HepG2 (cell line): ENCODE data around the gene FEM1B. TPM values are rescaled to one million over a fixed set of nuclear protein-coding genes. Genes with fewer than 3 reads are reported as not detected.

Source experiments
- ATAC-seq: fragments of 200-7000 bp; cut with Tn5 transposase; 3 replicates; pipeline ENCODE4 v1.9.1; 2020; ENCODE audit warnings: mild to moderate bottlenecking, moderate library complexity
- BruUV-seq: library from RNA; stranded (reverse); fragments of 400-500 nt; replicated peaks from 2 replicates; lab custom pipeline; 2021; lab: Mats Ljungman, UMichigan
- CTCF ChIA-PET: fragments of 300-600 bp; formaldehyde crosslinking; extraction: SDS; loops from one replicate; lab custom pipeline; 2021; ENCODE audit warnings: low total read pairs, inconsistent platforms, low intra/inter-chr PET ratio; lab: Yijun Ruan, JAX
- POLR2A ChIA-PET: fragments of 350-600 bp; sonication (Branson Sonifier 250); formaldehyde crosslinking; loops from one replicate; lab custom pipeline; 2020; ENCODE audit warnings: antibody characterized with exemption, inconsistent platforms; lab: Yijun Ruan, JAX
- DNase-seq: peaks from one replicate; pipeline ENCODE4 v3.0.0-alpha.2; 2015; ENCODE audit warnings: low spot score
- FAIRE-seq: peaks from 3 replicates; lab custom pipeline; 2011; peaks lifted over from hg19 to GRCh38; lab: Jason Lieb, UNC
- H2AFZ ChIP-seq: one replicate; pipeline ENCODE4 v1.6.1; 2011; ENCODE audit warnings: low read length, inconsistent platforms
- H3K27ac ChIP-seq: fragments of 300-600 bp; 3 replicates; pipeline ENCODE4 v1.8.0; 2011; ENCODE audit warnings: mixed run types, mild to moderate bottlenecking, mixed read lengths, low read length, inconsistent platforms; ENCODE audit not compliant: insufficient read depth; ENCODE audit errors: extremely low read length
- H3K27me3 ChIP-seq, 2 experiments: fragments of 200-600 bp in 1 of 2; 2 replicates in 1 of 2; 3 replicates in 1 of 2; pipeline versions ENCODE4 v1.6.0 to v1.8.0; 2011; ENCODE audit warnings: low read length in 2 of 2, mild to moderate bottlenecking in 2 of 2, moderate library complexity in 2 of 2, inconsistent platforms in 1 of 2; ENCODE audit not compliant: insufficient read depth in 2 of 2, control insufficient read depth in 1 of 2
- H3K36me3 ChIP-seq, 2 experiments: fragments of 200-600 bp in 1 of 2; replicated peaks in 1 of 2; 2 replicates in 1 of 2; 3 replicates in 1 of 2; pipeline versions ENCODE4 v1.5.1 to v1.8.0; 2011; ENCODE audit warnings: low read length in 2 of 2, inconsistent platforms in 1 of 2; ENCODE audit not compliant: insufficient read depth in 2 of 2, control insufficient read depth in 1 of 2
- H3K4me1 ChIP-seq: 2 replicates; pipeline ENCODE4 v1.5.1; 2012; ENCODE audit warnings: low read length, inconsistent platforms; ENCODE audit not compliant: insufficient read depth
- H3K4me2 ChIP-seq: 2 replicates; pipeline ENCODE4 v1.6.0; 2011; ENCODE audit warnings: low read depth, low read length, inconsistent platforms
- H3K4me3 ChIP-seq, 3 experiments: fragments of 200-600 bp in 1 of 3; sonication (generic), shearing (Covaris generic) in 1 of 3; replicated peaks in 1 of 3; 2 replicates each; pipeline ENCODE4 v1.5.1; 2011 to 2016; ENCODE audit warnings: low read length in 3 of 3, inconsistent platforms in 2 of 3, low read depth in 2 of 3, mild to moderate bottlenecking in 2 of 3, control low read depth in 1 of 3, mixed read lengths in 1 of 3; ENCODE audit not compliant: insufficient read depth in 1 of 3
- H3K79me2 ChIP-seq: one replicate; pipeline ENCODE4 v1.6.1; 2011; ENCODE audit warnings: low read length, inconsistent platforms; ENCODE audit not compliant: insufficient read depth
- H3K9ac ChIP-seq: 2 replicates; pipeline ENCODE4 v1.6.0; 2011; ENCODE audit warnings: mild to moderate bottlenecking, low read depth, low read length, inconsistent platforms; ENCODE audit not compliant: insufficient read depth
- H3K9me3 ChIP-seq: 2 replicates; pipeline ENCODE4 v1.5.1; 2012; ENCODE audit warnings: mild to moderate bottlenecking, low read length
- H4K20me1 ChIP-seq: 2 replicates; pipeline ENCODE4 v1.6.0; 2011; ENCODE audit warnings: inconsistent platforms, mild to moderate bottlenecking, low read length, moderate library complexity; ENCODE audit not compliant: insufficient read depth
- CAMTA2 ChIP-seq: sonication (generic); formaldehyde crosslinking; IDR thresholded peaks from 2 replicates; pipeline ENCODE4 v1.4.0; 2020; ENCODE audit warnings: mild to moderate bottlenecking, missing genetic modification reagents, borderline replicate concordance
- DRAP1 ChIP-seq: IDR thresholded peaks from 2 replicates; pipeline ENCODE4 v1.6.1; 2016; ENCODE audit warnings: missing genetic modification reagents, missing compliant biosample characterization
- TFE3 ChIP-seq: IDR thresholded peaks from 2 replicates; pipeline ENCODE4 v1.6.1; 2016
- TSC22D2 ChIP-seq: sonication (generic); formaldehyde crosslinking; IDR thresholded peaks from 2 replicates; pipeline ENCODE4 v1.5.1; 2020; ENCODE audit warnings: missing genetic modification reagents, mild to moderate bottlenecking, borderline replicate concordance
- ZNF30 ChIP-seq: sonication (generic); formaldehyde crosslinking; IDR thresholded peaks from 2 replicates; pipeline ENCODE4 v1.5.0; 2020; ENCODE audit warnings: mild to moderate bottlenecking, missing genetic modification reagents
- WGBS: methylation state at CpG from one replicate; pipeline ENCODE4 v1.1.6; 2017; ENCODE audit warnings: low lambda C conversion rate; 5-methylcytosine and 5-hydroxymethylcytosine counted together
- in situ Hi-C: cut with HindIII; loops from 2 replicates; pipeline ENCODE4 v1.10.0; 2017; ENCODE audit warnings: low pct_unique_long_range_greater_than_20kb; ENCODE audit not compliant: extremely low pct_ligation_motif_present
- intact Hi-C: fragments of 100-400 bp; cut with micrococcal nuclease; formaldehyde crosslinking; loops from one replicate; pipeline ENCODE4 v1.10.0; 2022; ENCODE audit not compliant: unreplicated experiment
- polyA plus RNA-seq, 8 experiments: library from polyadenylated mRNA; depleted of rRNA in 3 of 8; stranded (reverse) in 7 of 8; unstranded in 1 of 8; fragments of >200 nt; fragmentation: Illumina TruSeq in 4 of 8; extraction: Trizol in 4 of 8; gene quantifications; 2 replicates each; pipeline versions ENCODE4 v1.2.1 to v1.2.3, GENCODE V29; 2011 to 2016; ENCODE audit warnings: low read depth in 4 of 8, missing spikeins in 1 of 8, mixed read lengths in 1 of 8; ENCODE audit not compliant: insufficient read depth in 1 of 8
- total RNA-seq, 5 experiments: library from RNA; depleted of rRNA; stranded (reverse); fragments of >200 nt; fragmentation: Illumina TruSeq; extraction: Trizol; gene quantifications; 2 replicates each; pipeline ENCODE4 v1.2.3, GENCODE V29; 2016; ENCODE audit warnings: low read depth in 1 of 5

Gene FEM1B
- total and polyA plus RNA-seq, 2 of the 13 experiments (the other 11 are each of a cell fraction or from before 2014, with no cell fraction given): 38.1 to 40.0 TPM

- Histone ChIP-seq H3K79me2 (no peaks in the 10 kb centered on the region), H3K36me3 (no peaks in the 10 kb centered on the region), H3K9me3 (no peaks in the 10 kb centered on the region), H2AFZ (no peak overlapping the region), H3K9ac (no peak overlapping the region), H3K4me1 (peaks cover 1% of the 10 kb centered on the region), H3K27ac (no peak overlapping the region), H3K27me3 (peaks cover 7 to 47% of the 10 kb centered on the region in 2 experiments; a peak in 4 of 5 replicates), H3K4me3 (no peak overlapping the region), H4K20me1 (no peaks in the 10 kb centered on the region), H3K4me2 (no peak overlapping the region)
- DNase-seq (no peak), FAIRE-seq (no peak), ATAC-seq (no peak)
- no TSS peak for BruUV-seq
- 81% methylated on average over 10 of the region's 12 CpGs for WGBS
- ChIA-PET CTCF (no interaction called here), POLR2A (no interaction called here)
- in situ Hi-C loops: no loop called here
- intact Hi-C loops: no loop called here
- TF ChIP-seq CAMTA2: no peak
- TF ChIP-seq TSC22D2 (CRISPR knock-in tag): no peak
- no peak for TF ChIP-seq TFE3 (CRISPR knock-in tag)
- TF ChIP-seq DRAP1 (CRISPR knock-in tag): no peak
- TF ChIP-seq ZNF30 (CRISPR knock-in tag): no peak
Observed at GRCh38 chr15:68319997-68320396, 42.5 kb downstream of the FEM1B start.

DNA sequence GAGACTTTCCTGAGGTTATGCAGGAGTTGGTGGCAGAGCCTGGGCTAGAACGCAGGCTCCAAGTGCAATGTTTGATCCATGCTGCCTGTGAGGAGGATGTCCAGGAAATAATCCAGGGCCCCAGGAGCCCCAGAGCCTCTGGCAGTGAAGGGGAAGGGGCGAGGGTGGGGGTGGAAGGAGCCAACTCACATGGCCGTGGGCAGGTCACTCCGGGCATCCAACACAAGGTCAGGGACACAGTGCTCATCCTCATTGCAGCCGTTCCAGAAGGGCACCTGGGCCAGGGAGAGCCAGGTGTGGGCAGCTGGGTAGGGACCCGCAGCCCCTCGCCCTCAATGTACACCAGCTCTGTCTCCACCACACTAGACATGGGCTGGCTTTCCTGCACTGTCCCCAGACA lies 43.7 kb downstream of the FEM1B start:
- no peaks in the 10 kb centered on the region for H3K79me2 ChIP-seq
- peaks cover 4% of the 10 kb centered on the region; the same call in 1 of the 2 replicates for H4K20me1 ChIP-seq
- no peak overlapping the region for H3K4me2 ChIP-seq
- H3K27ac ChIP-seq: no peak overlapping the region
- in situ Hi-C loops: no loop called here
- FAIRE-seq (no peak), ATAC-seq (no peak), DNase-seq (no peak)
- CTCF ChIA-PET: no interaction called here
- intact Hi-C loops: no loop called here
- H3K27me3 ChIP-seq: peaks cover 7 to 59% of the 10 kb centered on the region in 2 experiments; a peak in 4 of 5 replicates
- H3K4me3 ChIP-seq: no peak overlapping the region
- no peaks in the 10 kb centered on the region for H3K9me3 ChIP-seq
- H3K9ac ChIP-seq: no peak overlapping the region
- BruUV-seq: no TSS peak
- no peak for TF ChIP-seq TSC22D2 (CRISPR knock-in tag)
- no peak for TF ChIP-seq DRAP1 (CRISPR knock-in tag)
- POLR2A ChIA-PET: no interaction called here
- H2AFZ ChIP-seq: no peak overlapping the region
- 14% methylated on average over 2 of the region's 7 CpGs for WGBS
- H3K36me3 ChIP-seq: no peaks in the 10 kb centered on the region
- H3K4me1 ChIP-seq: no peaks in the 10 kb centered on the region
